Temporal lobe (tissue), 1 donor: ENCODE measurements around the gene SELE. TPM values are rescaled to one million over a fixed set of nuclear protein-coding genes. Genes with fewer than 3 reads are reported as not detected.

ENCODE experiments used
- total RNA-seq: library from RNA; depleted of rRNA; stranded (reverse); fragments of >200 nt; gene quantifications from one replicate; pipeline ENCODE4 v1.2.3, GENCODE V29; 2014

The SELE gene
- total RNA-seq, 1 donor from 2014 or later: 0.74 TPM

Other genes starting within 250 kb of the SELE start
- gene SLC19A2, start 248.1 kb downstream of the SELE start, total RNA-seq: 17.0 TPM
- gene F5, start 147.6 kb downstream of the SELE start, total RNA-seq: under 0.01 TPM
- gene SELP, start 104.0 kb downstream of the SELE start, total RNA-seq: 0.49 TPM
- 0.49 TPM for gene SELL, start 22.5 kb downstream of the SELE start, total RNA-seq
- gene METTL18, start 60.8 kb upstream of the SELE start, total RNA-seq: 5.4 TPM
- gene SCYL3, start 159.8 kb upstream of the SELE start, total RNA-seq: 8.6 TPM